HEK293 (cell line): ENCODE measurements around the gene NPEPL1.

Source experiments
- KLF10 ChIP-seq: fragments of 450-650 bp; IDR thresholded peaks from 2 replicates; pipeline ENCODE4 v1.5.1; 2018; ENCODE audit warnings: missing biosample characterization, mild to moderate bottlenecking, missing genetic modification characterization
- ZNF302 ChIP-seq: fragments of 450-650 bp; formaldehyde crosslinking; IDR thresholded peaks from 2 replicates; pipeline ENCODE4 v1.5.1; 2016; ENCODE audit warnings: missing biosample characterization, missing genetic modification characterization, low read depth
- ZNF311 ChIP-seq: fragments of 450-650 bp; formaldehyde crosslinking; IDR thresholded peaks from 2 replicates; pipeline ENCODE4 v1.5.1; 2017; ENCODE audit warnings: missing biosample characterization, missing genetic modification characterization, borderline replicate concordance
- ZNF629 ChIP-seq: fragments of 450-650 bp; formaldehyde crosslinking; IDR thresholded peaks from 2 replicates; pipeline ENCODE4 v1.5.1; 2017; ENCODE audit warnings: missing biosample characterization, missing genetic modification characterization

- TF ChIP-seq ZNF302 (tag by site-specific recombination) = no peak
- TF ChIP-seq ZNF629 = no peak
- TF ChIP-seq KLF10 (tag by site-specific recombination) = no peak
- no peak for TF ChIP-seq ZNF311 (tag by site-specific recombination)
These were observed 15.5 kb upstream of the NPEPL1 start for GRCh38 chr20:58677079-58677604.
